Breast epithelium (tissue), 4 donors: Measurements from ENCODE around the gene TRIM24. TPM values are rescaled to one million over a fixed set of nuclear protein-coding genes. Genes with fewer than 3 reads are reported as not detected.

ENCODE experiments used
- DNase-seq, 2 donors: peaks; one replicate each; pipeline ENCODE4 v3.0.0-alpha.2; 2019; ENCODE audit warnings: low spot score in 2 of 2
- H3K27ac ChIP-seq, 2 donors: fragments of 200-600 bp; sonication (generic) in 1 of 2; one replicate each; pipeline ENCODE4 v1.5.1; 2016 to 2019; ENCODE audit warnings: mild to moderate bottlenecking in 1 of 2
- H3K27me3 ChIP-seq, 2 donors: fragments of 200-600 bp; sonication (generic) in 1 of 2; one replicate each; pipeline versions ENCODE4 v1.5.1 to v1.6.0; 2017 to 2019; ENCODE audit warnings: control low read depth in 1 of 2, mild to moderate bottlenecking in 1 of 2
- H3K36me3 ChIP-seq: fragments of 200-600 bp; one replicate; pipeline ENCODE4 v1.5.1; 2019
- H3K4me1 ChIP-seq, 2 donors: fragments of 200-600 bp; sonication (generic); one replicate each; pipeline ENCODE4 v1.5.1; 2016 to 2019; ENCODE audit warnings: control low read depth in 1 of 2
- H3K4me3 ChIP-seq, 3 donors: fragments of 200-600 bp; sonication (generic); 1 replicate in 2 of 3; 2 replicates in 1 of 3; pipeline ENCODE4 v1.5.1; 2016 to 2019; ENCODE audit warnings: mild to moderate bottlenecking in 3 of 3, moderate library complexity in 2 of 3
- H3K9me3 ChIP-seq, 2 donors: fragments of 200-600 bp; sonication (generic) in 1 of 2; one replicate each; pipeline ENCODE4 v1.5.1; 2016 to 2019; ENCODE audit warnings: control low read depth in 1 of 2
- CTCF ChIP-seq, 3 donors: fragments of 450-650 bp; IDR thresholded peaks; one replicate each; pipeline ENCODE4 v1.5.1; 2016 to 2017; ENCODE audit warnings: antibody characterized with exemption in 3 of 3, mild to moderate bottlenecking in 3 of 3, moderate library complexity in 3 of 3
- POLR2A ChIP-seq: fragments of 450-650 bp; IDR thresholded peaks from one replicate; pipeline ENCODE4 v1.6.1; 2016; ENCODE audit warnings: antibody characterized with exemption, mild to moderate bottlenecking, moderate library complexity
- POLR2AphosphoS5 ChIP-seq, 3 donors: sonication (generic); formaldehyde crosslinking; IDR thresholded peaks; one replicate each; pipeline ENCODE4 v1.6.1; 2017; ENCODE audit warnings: antibody characterized with exemption in 3 of 3
- intact Hi-C: fragments of 100-400 bp; cut with DNase I; formaldehyde crosslinking; loops from one replicate; pipeline ENCODE4 v1.15.1; 2023; ENCODE audit warnings: low total_unique reads
- total RNA-seq, 3 donors: library from RNA; depleted of rRNA; stranded (reverse); fragments of >200 nt; gene quantifications; one replicate each; pipeline ENCODE4 v1.1.0, GENCODE V29; 2016

TRIM24 gene
- total RNA-seq, 3 donors from 2014 or later: 15.0 to 28.1 (median 17.7) TPM

- intact Hi-C loops: no loop called here
- Histone ChIP-seq H3K27ac (no peak overlapping the region), H3K9me3 (no peaks in the 10 kb centered on the region), H3K36me3 (no peaks in the 10 kb centered on the region), H3K4me1 (no peaks in the 10 kb centered on the region), H3K27me3 (no peaks in the 10 kb centered on the region), H3K4me3 (no peak overlapping the region)
- no peak for DNase-seq
- TF ChIP-seq POLR2AphosphoS5 (IDR thresholded peaks at IDR 0.05) (no peak), POLR2A (no peak), CTCF (IDR thresholded peaks at IDR 0.05) (no peak)
These were observed 162.8 kb downstream of the TRIM24 start for GRCh38 chr7:138622841-138623240.

- H3K27me3 ChIP-seq: no peaks in the 10 kb centered on the region
- intact Hi-C loops: no loop called here
- no peak overlapping the region for H3K4me3 ChIP-seq
- H3K4me1 ChIP-seq: no peaks in the 10 kb centered on the region
- H3K36me3 ChIP-seq: no peaks in the 10 kb centered on the region
- H3K27ac ChIP-seq: no peak overlapping the region
- no peak for DNase-seq
- no peak for TF ChIP-seq POLR2A
- TF ChIP-seq POLR2AphosphoS5 (IDR thresholded peaks at IDR 0.05): no peak
- no peak for TF ChIP-seq CTCF (IDR thresholded peaks at IDR 0.05)
- H3K9me3 ChIP-seq: no peaks in the 10 kb centered on the region
These were observed 165.2 kb downstream of the TRIM24 start for GRCh38 chr7:138625084-138625848.

- H3K27me3 ChIP-seq: no peaks in the 10 kb centered on the region
- no peaks in the 10 kb centered on the region for H3K36me3 ChIP-seq
- TF ChIP-seq POLR2A: no peak
- no peak for TF ChIP-seq POLR2AphosphoS5 (IDR thresholded peaks at IDR 0.05)
- no peak for TF ChIP-seq CTCF (IDR thresholded peaks at IDR 0.05)
- H3K9me3 ChIP-seq: no peaks in the 10 kb centered on the region
- no peak overlapping the region for H3K27ac ChIP-seq
- no peaks in the 10 kb centered on the region for H3K4me1 ChIP-seq
- no peak overlapping the region for H3K4me3 ChIP-seq
- intact Hi-C loops: no loop called here
- DNase-seq: no peak
These were observed 165.8 kb downstream of the TRIM24 start for GRCh38 chr7:138625849-138626230.

GRCh38 chr7:138626846-138627245, 166.8 kb downstream of the TRIM24 start:
- Histone ChIP-seq H3K4me3 (no peak overlapping the region), H3K9me3 (no peaks in the 10 kb centered on the region), H3K27ac (no peak overlapping the region), H3K36me3 (no peaks in the 10 kb centered on the region), H3K27me3 (no peaks in the 10 kb centered on the region), H3K4me1 (no peaks in the 10 kb centered on the region)
- intact Hi-C loops: no loop called here
- no peak for TF ChIP-seq POLR2AphosphoS5 (IDR thresholded peaks at IDR 0.05)
- no peak for TF ChIP-seq CTCF (IDR thresholded peaks at IDR 0.05)
- no peak for TF ChIP-seq POLR2A
- no peak for DNase-seq

- H3K4me1 ChIP-seq: no peaks in the 10 kb centered on the region
- no peak overlapping the region for H3K4me3 ChIP-seq
- H3K36me3 ChIP-seq: no peaks in the 10 kb centered on the region
- H3K27me3 ChIP-seq: no peaks in the 10 kb centered on the region
- no peaks in the 10 kb centered on the region for H3K9me3 ChIP-seq
- no peak for DNase-seq
- H3K27ac ChIP-seq: no peak overlapping the region
- intact Hi-C loops: no loop called here
- TF ChIP-seq CTCF (IDR thresholded peaks at IDR 0.05): no peak
These were observed 167.3 kb downstream of the TRIM24 start for GRCh38 chr7:138627361-138627760.
